NCI-H2171 (cell line): ENCODE results near the gene PCDH17.

Experiments
- DNase-seq: peaks from one replicate; lab custom pipeline; 2025; lab: John Stamatoyannopoulos, UW

Gene PCDH17, protein sequence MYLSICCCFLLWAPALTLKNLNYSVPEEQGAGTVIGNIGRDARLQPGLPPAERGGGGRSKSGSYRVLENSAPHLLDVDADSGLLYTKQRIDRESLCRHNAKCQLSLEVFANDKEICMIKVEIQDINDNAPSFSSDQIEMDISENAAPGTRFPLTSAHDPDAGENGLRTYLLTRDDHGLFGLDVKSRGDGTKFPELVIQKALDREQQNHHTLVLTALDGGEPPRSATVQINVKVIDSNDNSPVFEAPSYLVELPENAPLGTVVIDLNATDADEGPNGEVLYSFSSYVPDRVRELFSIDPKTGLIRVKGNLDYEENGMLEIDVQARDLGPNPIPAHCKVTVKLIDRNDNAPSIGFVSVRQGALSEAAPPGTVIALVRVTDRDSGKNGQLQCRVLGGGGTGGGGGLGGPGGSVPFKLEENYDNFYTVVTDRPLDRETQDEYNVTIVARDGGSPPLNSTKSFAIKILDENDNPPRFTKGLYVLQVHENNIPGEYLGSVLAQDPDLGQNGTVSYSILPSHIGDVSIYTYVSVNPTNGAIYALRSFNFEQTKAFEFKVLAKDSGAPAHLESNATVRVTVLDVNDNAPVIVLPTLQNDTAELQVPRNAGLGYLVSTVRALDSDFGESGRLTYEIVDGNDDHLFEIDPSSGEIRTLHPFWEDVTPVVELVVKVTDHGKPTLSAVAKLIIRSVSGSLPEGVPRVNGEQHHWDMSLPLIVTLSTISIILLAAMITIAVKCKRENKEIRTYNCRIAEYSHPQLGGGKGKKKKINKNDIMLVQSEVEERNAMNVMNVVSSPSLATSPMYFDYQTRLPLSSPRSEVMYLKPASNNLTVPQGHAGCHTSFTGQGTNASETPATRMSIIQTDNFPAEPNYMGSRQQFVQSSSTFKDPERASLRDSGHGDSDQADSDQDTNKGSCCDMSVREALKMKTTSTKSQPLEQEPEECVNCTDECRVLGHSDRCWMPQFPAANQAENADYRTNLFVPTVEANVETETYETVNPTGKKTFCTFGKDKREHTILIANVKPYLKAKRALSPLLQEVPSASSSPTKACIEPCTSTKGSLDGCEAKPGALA (N-terminal part only)

GRCh38 chr13:57631596-57632275, at the start of gene PCDH17:
Gene PCDH17 (plus strand): TSS chr13:57631744. CDS start chr13:57632547, 803 bp downstream.
- peak; percentile 32 for DNase-seq

DNA sequence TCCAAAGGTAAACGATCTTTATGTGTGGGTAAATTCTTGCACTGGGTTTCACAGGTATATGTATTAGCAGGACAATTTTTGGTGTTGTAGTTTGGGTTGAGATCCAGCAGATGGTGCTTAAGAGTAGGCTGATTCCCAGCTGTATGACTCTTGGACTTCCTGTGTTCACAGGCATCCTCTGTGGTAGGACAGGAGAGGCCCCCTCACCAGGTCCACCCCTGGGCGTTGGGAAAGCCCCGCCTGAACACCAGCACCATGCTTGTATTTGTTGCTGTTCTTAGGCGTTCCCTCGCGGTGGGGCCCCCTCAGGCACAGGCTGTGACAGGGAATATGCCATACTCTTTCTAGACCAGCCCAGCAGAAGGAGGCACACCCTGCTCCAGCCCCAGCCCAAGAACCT, 49.5 kb upstream of the PCDH17 start:
- DNase-seq: no peak

GRCh38 chr13:57583529-57583928, 48.0 kb upstream of the PCDH17 start:
- DNase-seq: no peak

GRCh38 chr13:57588639-57589038, 42.9 kb upstream of the PCDH17 start:
- no peak for DNase-seq

DNA sequence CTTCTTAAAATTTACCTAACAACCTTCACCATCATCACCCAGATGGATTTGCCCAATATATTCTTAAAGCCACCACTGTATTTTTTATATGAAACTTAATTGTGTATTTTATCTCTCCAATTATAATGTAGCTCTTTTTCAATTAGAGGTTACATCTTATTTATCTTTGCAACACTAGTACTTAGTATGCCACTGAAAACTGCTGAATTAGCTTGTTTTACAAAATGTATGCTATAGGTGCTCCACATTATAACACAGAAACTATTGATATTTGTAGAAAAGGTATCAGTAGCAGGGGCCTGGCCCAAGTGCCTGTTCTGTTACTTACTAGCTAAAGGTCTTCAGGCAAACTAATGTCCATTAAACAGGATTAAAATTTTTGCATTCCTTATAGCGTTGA, 35.8 kb upstream of the PCDH17 start:
- no peak for DNase-seq

DNA sequence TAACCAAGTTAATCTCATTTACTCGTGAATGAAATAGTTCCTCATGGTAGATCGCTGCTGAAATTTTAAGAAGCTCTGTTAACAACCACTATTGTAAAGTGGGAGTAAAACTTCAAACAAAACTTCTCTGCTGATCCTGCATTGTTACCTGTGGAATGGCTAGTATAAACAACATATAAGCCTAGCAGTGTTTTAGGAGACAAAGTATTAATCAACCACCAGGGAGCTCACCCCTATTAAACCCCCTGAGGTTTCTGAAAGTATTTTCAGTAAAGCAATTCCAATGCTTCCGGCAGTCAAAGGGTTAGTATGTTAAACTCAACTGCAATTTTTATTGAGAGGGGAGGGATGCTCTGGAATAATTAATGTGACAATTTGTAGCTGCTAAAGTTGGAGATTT, 30.0 kb upstream of the PCDH17 start:
- DNase-seq: no peak

GRCh38 chr13:57604442-57604841, 27.1 kb upstream of the PCDH17 start:
- no peak for DNase-seq

- no peak for DNase-seq
Measured at GRCh38 chr13:57611969-57612368, 19.6 kb upstream of the PCDH17 start.

GRCh38 chr13:57612568-57612967, 19.0 kb upstream of the PCDH17 start:
- DNase-seq: no peak

DNA sequence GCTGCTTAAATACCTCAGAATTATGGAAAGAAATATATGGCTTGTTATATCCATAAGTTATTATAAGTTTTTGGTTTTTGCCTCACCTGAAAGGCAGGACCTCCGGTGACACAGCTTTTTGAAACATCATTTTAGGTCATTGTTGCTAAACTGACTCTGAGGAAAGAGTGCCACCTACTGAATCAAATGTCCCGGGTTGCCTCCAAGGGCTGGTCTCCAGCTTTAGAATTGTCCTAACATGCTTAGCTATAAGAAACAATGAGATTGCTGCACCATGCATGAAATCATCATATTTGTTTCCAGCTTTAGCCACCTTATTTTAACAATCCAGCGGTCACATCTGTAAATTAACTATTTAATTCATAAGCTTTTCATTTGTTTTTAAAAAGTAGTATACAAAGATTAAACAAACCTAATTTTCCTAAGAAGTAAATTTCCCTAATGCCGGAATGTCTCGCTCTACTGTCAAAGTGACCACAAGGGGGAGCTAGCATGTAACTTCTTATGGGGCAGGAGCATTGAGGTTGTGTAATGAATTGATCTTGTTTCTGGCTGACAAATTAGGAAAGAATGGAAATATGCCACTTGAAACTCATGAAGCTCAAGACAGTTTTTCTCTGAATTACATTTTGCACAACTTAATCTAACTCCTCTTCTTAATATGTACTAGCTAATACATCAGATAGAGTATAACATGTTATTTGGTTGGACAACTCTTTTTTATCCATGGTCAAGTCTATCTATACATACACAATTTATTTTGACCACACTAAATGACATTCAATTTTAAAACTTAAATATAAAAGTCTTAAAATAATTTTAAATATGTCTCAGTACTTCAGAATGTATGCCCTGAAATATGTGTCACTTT, 6.7 kb upstream of the PCDH17 start:
- peak; percentile 68 for DNase-seq

- peak; percentile 26 for DNase-seq
Measured at GRCh38 chr13:57627663-57628062, 3.9 kb upstream of the PCDH17 start.

DNA sequence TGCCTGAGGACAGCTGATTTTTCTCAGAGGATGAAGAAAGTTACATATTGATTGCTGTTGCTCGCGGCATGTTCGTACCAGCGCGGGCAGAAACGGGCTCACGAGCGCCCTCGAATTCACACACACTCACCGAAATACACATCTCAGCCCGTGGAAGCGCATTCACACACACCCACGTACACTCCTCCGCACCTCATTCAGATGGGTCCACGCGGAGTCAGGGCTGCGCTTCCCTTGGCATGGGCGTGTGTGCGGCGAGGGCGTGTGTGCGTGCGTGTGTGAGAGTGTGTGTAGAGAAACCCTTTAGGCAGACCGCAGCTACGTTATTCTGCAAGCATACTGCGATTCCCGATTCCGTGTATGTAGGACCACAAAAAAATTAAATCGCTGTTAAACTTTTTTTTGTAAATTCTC, 2.1 kb upstream of the PCDH17 start:
- no peak for DNase-seq

DNA sequence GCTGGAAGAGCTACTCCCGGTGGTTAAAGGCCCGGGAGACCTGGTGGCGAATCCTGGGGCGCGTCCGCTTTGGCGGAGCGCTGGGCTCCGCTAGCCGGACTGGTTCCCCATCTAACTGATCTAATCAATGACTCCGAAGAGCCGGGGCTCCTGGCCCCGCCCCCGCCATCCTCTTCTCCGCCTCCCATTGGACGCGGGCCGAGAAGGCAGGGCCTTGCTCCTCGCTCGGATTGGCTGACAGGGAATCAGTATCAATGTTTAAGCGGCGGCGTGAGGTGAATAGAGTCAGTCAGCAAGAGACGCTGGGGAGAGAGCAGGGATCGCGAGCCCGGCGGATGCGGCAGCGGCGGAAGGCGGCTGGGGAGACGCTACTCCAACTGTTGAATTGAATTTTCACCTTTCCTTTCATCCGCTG, 1.7 kb upstream of the PCDH17 start:
- peak; percentile 45 for DNase-seq

GRCh38 chr13:57630661-57631595, 616 bp upstream of the PCDH17 start:
- no peak for DNase-seq

DNA sequence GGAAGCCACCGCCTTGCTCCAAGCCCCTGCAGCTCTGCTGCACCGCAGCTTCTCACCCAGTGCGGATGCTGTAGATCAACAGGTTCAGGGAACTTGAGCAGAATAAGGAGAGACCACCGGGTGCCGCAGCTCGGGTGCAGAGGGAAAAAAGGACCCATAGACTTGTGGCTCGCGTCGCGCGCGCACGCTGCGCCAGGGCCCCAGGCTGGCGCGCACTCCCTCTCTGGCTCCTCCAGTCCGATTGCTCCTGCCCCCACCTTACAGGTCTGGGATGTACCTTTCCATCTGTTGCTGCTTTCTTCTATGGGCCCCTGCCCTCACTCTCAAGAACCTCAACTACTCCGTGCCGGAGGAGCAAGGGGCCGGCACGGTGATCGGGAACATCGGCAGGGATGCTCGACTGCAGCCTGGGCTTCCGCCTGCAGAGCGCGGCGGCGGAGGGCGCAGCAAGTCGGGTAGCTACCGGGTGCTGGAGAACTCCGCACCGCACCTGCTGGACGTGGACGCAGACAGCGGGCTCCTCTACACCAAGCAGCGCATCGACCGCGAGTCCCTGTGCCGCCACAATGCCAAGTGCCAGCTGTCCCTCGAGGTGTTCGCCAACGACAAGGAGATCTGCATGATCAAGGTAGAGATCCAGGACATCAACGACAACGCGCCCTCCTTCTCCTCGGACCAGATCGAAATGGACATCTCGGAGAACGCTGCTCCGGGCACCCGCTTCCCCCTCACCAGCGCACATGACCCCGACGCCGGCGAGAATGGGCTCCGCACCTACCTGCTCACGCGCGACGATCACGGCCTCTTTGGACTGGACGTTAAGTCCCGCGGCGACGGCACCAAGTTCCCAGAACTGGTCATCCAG, 964 bp downstream of the PCDH17 start:
- DNase-seq: no peak

DNA sequence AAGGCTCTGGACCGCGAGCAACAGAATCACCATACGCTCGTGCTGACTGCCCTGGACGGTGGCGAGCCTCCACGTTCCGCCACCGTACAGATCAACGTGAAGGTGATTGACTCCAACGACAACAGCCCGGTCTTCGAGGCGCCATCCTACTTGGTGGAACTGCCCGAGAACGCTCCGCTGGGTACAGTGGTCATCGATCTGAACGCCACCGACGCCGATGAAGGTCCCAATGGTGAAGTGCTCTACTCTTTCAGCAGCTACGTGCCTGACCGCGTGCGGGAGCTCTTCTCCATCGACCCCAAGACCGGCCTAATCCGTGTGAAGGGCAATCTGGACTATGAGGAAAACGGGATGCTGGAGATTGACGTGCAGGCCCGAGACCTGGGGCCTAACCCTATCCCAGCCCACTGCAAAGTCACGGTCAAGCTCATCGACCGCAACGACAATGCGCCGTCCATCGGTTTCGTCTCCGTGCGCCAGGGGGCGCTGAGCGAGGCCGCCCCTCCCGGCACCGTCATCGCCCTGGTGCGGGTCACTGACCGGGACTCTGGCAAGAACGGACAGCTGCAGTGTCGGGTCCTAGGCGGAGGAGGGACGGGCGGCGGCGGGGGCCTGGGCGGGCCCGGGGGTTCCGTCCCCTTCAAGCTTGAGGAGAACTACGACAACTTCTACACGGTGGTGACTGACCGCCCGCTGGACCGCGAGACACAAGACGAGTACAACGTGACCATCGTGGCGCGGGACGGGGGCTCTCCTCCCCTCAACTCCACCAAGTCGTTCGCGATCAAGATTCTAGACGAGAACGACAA, 1.8 kb downstream of the PCDH17 start:
- no peak for DNase-seq

DNA sequence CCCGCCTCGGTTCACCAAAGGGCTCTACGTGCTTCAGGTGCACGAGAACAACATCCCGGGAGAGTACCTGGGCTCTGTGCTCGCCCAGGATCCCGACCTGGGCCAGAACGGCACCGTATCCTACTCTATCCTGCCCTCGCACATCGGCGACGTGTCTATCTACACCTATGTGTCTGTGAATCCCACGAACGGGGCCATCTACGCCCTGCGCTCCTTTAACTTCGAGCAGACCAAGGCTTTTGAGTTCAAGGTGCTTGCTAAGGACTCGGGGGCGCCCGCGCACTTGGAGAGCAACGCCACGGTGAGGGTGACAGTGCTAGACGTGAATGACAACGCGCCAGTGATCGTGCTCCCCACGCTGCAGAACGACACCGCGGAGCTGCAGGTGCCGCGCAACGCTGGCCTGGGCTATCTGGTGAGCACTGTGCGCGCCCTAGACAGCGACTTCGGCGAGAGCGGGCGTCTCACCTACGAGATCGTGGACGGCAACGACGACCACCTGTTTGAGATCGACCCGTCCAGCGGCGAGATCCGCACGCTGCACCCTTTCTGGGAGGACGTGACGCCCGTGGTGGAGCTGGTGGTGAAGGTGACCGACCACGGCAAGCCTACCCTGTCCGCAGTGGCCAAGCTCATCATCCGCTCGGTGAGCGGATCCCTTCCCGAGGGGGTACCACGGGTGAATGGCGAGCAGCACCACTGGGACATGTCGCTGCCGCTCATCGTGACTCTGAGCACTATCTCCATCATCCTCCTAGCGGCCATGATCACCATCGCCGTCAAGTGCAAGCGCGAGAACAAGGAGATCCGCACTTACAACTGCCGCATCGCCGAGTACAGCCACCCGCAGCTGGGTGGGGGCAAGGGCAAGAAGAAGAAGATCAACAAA, 2.6 kb downstream of the PCDH17 start:
- no peak for DNase-seq
